ENCODE data around the gene MTMR10. TPM values are rescaled to one million over a fixed set of nuclear protein-coding genes. Genes with fewer than 3 reads are reported as not detected.

The MTMR10 gene
- total and polyA plus RNA-seq, 2 of the 4 experiments (the other 2 are of a cell fraction), result 11.2 to 13.8 TPM

GRCh38 chr15:30978328-30978727 is 13.1 kb downstream of the MTMR10 start:
- Histone ChIP-seq H3K23ac (ENCODE audit: low read depth, low read length) (no peak overlapping the region), H3K9ac (ENCODE audit: low read depth, low read length) (no peak overlapping the region), H2AFZ (replicated peaks; ENCODE audit: low read length, poor library complexity) (no peak overlapping the region), H3K4me3 (ENCODE audit: insufficient read depth, low read depth, low read length) (no peak overlapping the region), H3K27ac (ENCODE audit: insufficient read depth, low read length) (no peak overlapping the region), H3K27me3 (ENCODE audit: control insufficient read depth, insufficient read depth, low read length) (no peaks in the 10 kb centered on the region), H3K9me1 (ENCODE audit: insufficient read depth, low read length) (no peaks in the 10 kb centered on the region), H3K18ac (ENCODE audit: low read depth, low read length) (no peak overlapping the region), H3K4me1 (ENCODE audit: control insufficient read depth, insufficient read depth, low read length) (no peaks in the 10 kb centered on the region), H2BK5ac (ENCODE audit: low read depth, low read length, poor library complexity, severe bottlenecking) (no peak overlapping the region), H3K56ac (ENCODE audit: extremely low read depth, insufficient read depth, low read length) (no peak overlapping the region), H4K5ac (ENCODE audit: low read depth, low read length) (no peak overlapping the region), H4K91ac (ENCODE audit: insufficient read depth, low read depth, low read length) (no peak overlapping the region), H2AK5ac (ENCODE audit: low read depth, low read length) (no peak overlapping the region), H4K8ac (ENCODE audit: low read depth in 2 of 2, low read length in 2 of 2) (no peak overlapping the region), H3K36me3 (ENCODE audit: control insufficient read depth, insufficient read depth, low read length) (peaks cover 7% of the 10 kb centered on the region), H3K14ac (replicated peaks; ENCODE audit: low read depth, low read length) (no peak overlapping the region), H4K20me1 (ENCODE audit: insufficient read depth, low read length) (peaks cover 19% of the 10 kb centered on the region; the same call in 1 of the 2 replicates), H3K9me3 (ENCODE audit: control insufficient read depth, insufficient read depth, low read length) (no peaks in the 10 kb centered on the region), H2BK120ac (ENCODE audit: low read depth, low read length) (no peak overlapping the region), H2BK15ac (ENCODE audit: low read depth, low read length) (no peak overlapping the region), H3K4ac (ENCODE audit: low read depth, low read length) (no peak overlapping the region), H3K79me1 (ENCODE audit: low read depth in 1 of 2, low read length in 2 of 2) (peaks cover 29 to 46% of the 10 kb centered on the region in 2 experiments), H2AK9ac (replicated peaks; ENCODE audit: low read depth, low read length, poor library complexity) (no peak overlapping the region), H2BK20ac (ENCODE audit: low read depth, low read length) (no peak overlapping the region), H3K4me2 (ENCODE audit: low read depth, low read length) (no peak overlapping the region)
- no peak for TF ChIP-seq RFX5 (IDR thresholded peaks at IDR 0.05; ENCODE audit: low read depth, low read length)
- no TSS peak for BruUV-seq (replicated peaks)
- dilution Hi-C loops (cut with HindIII; ENCODE audit: low sequenced_read_pairs, unreplicated experiment) (no loop called here), in situ Hi-C loops (cut with MboI; ENCODE audit: low sequenced_read_pairs) (no loop called here), intact Hi-C loops (cut with micrococcal nuclease) (loop anchor here (5.0 kb wide), 1 partner anchor 36 kb away; no protein-coding TSS in a partner anchor)
- POLR2A ChIA-PET (ENCODE audit: unreplicated experiment), result no interaction called here
- DNase-seq (no peak), ATAC-seq (ENCODE audit: low read depth) (no peak)
- CTCF ChIA-PET, result interaction anchor here (0.5 kb wide), 1 partner anchor 43 kb away, joined by 3 read pairs; no protein-coding TSS in a partner anchor
